SK-N-MC (cell line): ENCODE measurements around the gene MAGI2.

Experiments used
- EZH2 ChIP-seq: fragments of 200-600 bp; sonication (generic); IDR thresholded peaks from one replicate; pipeline ENCODE4 v1.6.1; 2017; ENCODE audit warnings: antibody characterized with exemption
- POLR2AphosphoS5 ChIP-seq: IDR thresholded peaks from 2 replicates; pipeline ENCODE4 v1.6.1; 2012; ENCODE audit warnings: mild to moderate bottlenecking, low read depth, low read length, borderline replicate concordance

DNA sequence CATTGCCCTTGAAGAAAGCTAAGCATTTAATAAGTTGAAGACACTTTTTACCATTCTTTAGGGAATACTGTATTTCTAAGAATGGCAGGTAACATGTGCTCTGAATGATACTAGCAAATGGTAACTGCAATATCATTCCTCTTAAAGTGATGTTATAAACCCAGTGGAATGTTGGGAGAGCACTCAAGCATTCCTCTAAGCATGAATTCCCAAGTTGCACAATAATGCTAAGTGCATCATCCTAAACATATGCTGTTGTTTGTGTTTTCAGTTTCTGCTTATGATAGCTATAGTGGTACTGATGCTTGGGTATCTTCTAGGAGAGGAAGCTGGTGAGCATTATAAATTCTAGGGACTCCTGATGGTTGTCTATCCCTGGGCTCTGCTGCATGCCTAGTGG is 980.9 kb downstream of the MAGI2 start:
- no peak for TF ChIP-seq EZH2
- no peak for TF ChIP-seq POLR2AphosphoS5
